Mesothelial cell of epicardium (in vitro differentiated cells): ENCODE results near the gene CLDN11. TPM values are rescaled to one million over a fixed set of nuclear protein-coding genes. Genes with fewer than 3 reads are reported as not detected.

Experiments
- DNase-seq, 2 experiments: peaks; one replicate each; pipeline ENCODE4 v3.0.0; 2021; ENCODE audit warnings: low spot score in 2 of 2; ENCODE audit not compliant: unreplicated experiment in 2 of 2
- H3K27ac Mint-ChIP-seq: 2 replicates; pipeline ENCODE4 v1.8.0; 2021; ENCODE audit warnings: mixed read lengths
- H3K27me3 Mint-ChIP-seq: 2 replicates; pipeline ENCODE4 v1.8.0; 2021; ENCODE audit warnings: low read depth, mixed read lengths
- H3K36me3 Mint-ChIP-seq: 2 replicates; pipeline ENCODE4 v1.8.0; 2021; ENCODE audit warnings: mixed read lengths
- H3K4me1 Mint-ChIP-seq: 2 replicates; pipeline ENCODE4 v1.8.0; 2021; ENCODE audit warnings: mixed read lengths
- H3K4me3 Mint-ChIP-seq: 2 replicates; pipeline ENCODE4 v1.8.0; 2021; ENCODE audit warnings: mild to moderate bottlenecking, moderate library complexity, mixed read lengths
- H3K9me3 Mint-ChIP-seq: 2 replicates; pipeline ENCODE4 v1.8.0; 2021; ENCODE audit warnings: mixed read lengths
- CTCF ChIP-seq: fragments of 200-600 bp; sonication (generic); IDR thresholded peaks from one replicate; pipeline ENCODE4 v1.5.0; 2021; ENCODE audit warnings: antibody characterized with exemption; ENCODE audit not compliant: unreplicated experiment
- total RNA-seq: library from RNA; stranded (reverse); gene quantifications from 3 replicates; pipeline ENCODE4 v1.2.1, GENCODE V29; 2021

CLDN11 gene
- total RNA-seq, 1 donor from 2014 or later, result 168 TPM

- peak; percentile 40 for TF ChIP-seq CTCF
- Mint-ChIP-seq H3K27ac (no peak overlapping the region), H3K9me3 (peaks cover 7% of the 10 kb centered on the region), H3K36me3 (peaks cover 53% of the 10 kb centered on the region), H3K27me3 (no peaks in the 10 kb centered on the region), H3K4me1 (peaks cover 14% of the 10 kb centered on the region), H3K4me3 (no peak overlapping the region)
- DNase-seq, result no peak
These were observed 30.7 kb upstream of the CLDN11 start for GRCh38 chr3:170387950-170388349.

- Mint-ChIP-seq H3K27ac (peak overlapping the region; percentile 24), H3K4me1 (peaks cover 9% of the 10 kb centered on the region), H3K9me3 (peaks cover 7% of the 10 kb centered on the region), H3K27me3 (no peaks in the 10 kb centered on the region), H3K36me3 (peaks cover 30% of the 10 kb centered on the region), H3K4me3 (no peak overlapping the region)
- no peak for TF ChIP-seq CTCF
- DNase-seq, result no peak
These were observed 27.6 kb upstream of the CLDN11 start for GRCh38 chr3:170391108-170391507.

GRCh38 chr3:170397685-170398084, 21.0 kb upstream of the CLDN11 start:
- H3K27me3 Mint-ChIP-seq, result no peaks in the 10 kb centered on the region
- peaks cover 24% of the 10 kb centered on the region for H3K36me3 Mint-ChIP-seq
- TF ChIP-seq CTCF, result no peak
- H3K27ac Mint-ChIP-seq, result peak overlapping the region; percentile 2
- H3K4me1 Mint-ChIP-seq, result no peaks in the 10 kb centered on the region
- H3K9me3 Mint-ChIP-seq, result peaks cover 4% of the 10 kb centered on the region
- H3K4me3 Mint-ChIP-seq, result no peak overlapping the region
- DNase-seq, result no peak

- no peak overlapping the region for H3K27ac Mint-ChIP-seq
- H3K4me3 Mint-ChIP-seq, result no peak overlapping the region
- no peak for TF ChIP-seq CTCF
- H3K4me1 Mint-ChIP-seq, result no peaks in the 10 kb centered on the region
- peaks cover 11% of the 10 kb centered on the region for H3K9me3 Mint-ChIP-seq
- H3K36me3 Mint-ChIP-seq, result peaks cover 6% of the 10 kb centered on the region
- H3K27me3 Mint-ChIP-seq, result no peaks in the 10 kb centered on the region
- no peak for DNase-seq
These were observed 13.6 kb upstream of the CLDN11 start for GRCh38 chr3:170405101-170405500.

GRCh38 chr3:170410428-170411029, 8.1 kb upstream of the CLDN11 start:
- H3K9me3 Mint-ChIP-seq, result peaks cover 2% of the 10 kb centered on the region
- DNase-seq, result no peak
- no peaks in the 10 kb centered on the region for H3K27me3 Mint-ChIP-seq
- peaks cover 22% of the 10 kb centered on the region for H3K4me1 Mint-ChIP-seq
- no peak overlapping the region for H3K4me3 Mint-ChIP-seq
- TF ChIP-seq CTCF, result peak; percentile 30
- H3K36me3 Mint-ChIP-seq, result no peaks in the 10 kb centered on the region
- no peak overlapping the region for H3K27ac Mint-ChIP-seq

- Mint-ChIP-seq H3K27ac (peak overlapping the region; percentile 27), H3K4me1 (peaks cover 44% of the 10 kb centered on the region), H3K9me3 (no peaks in the 10 kb centered on the region), H3K4me3 (no peak overlapping the region), H3K36me3 (peaks cover 2% of the 10 kb centered on the region), H3K27me3 (no peaks in the 10 kb centered on the region)
- no peak for DNase-seq
- TF ChIP-seq CTCF, result no peak
These were observed 5.4 kb upstream of the CLDN11 start for GRCh38 chr3:170413291-170413690.
